ENCODE measurements around the gene PANK1. TPM values are rescaled to one million over a fixed set of nuclear protein-coding genes. Genes with fewer than 3 reads are reported as not detected.

The PANK1 gene
- total RNA-seq (2021) (18.5 and 19.2 TPM in 2 replicates), Bru-seq, nascent RNA (percentile 82 among the genes with signal in this experiment), BruChase-seq, experiment 1, labeled RNA remaining after a 2-hour chase (percentile 74 among the genes with signal in this experiment), BruChase-seq, experiment 2, labeled RNA remaining after a 6-hour chase (percentile 59 among the genes with signal in this experiment)
- long read RNA-seq, full-length matches to known transcripts = 26 of 37 reads
- long read RNA-seq, partial matches to known transcripts = 3 of 37 reads
- long read RNA-seq, other reads (novel, unspliced or antisense) = 8 of 37 reads

DNA sequence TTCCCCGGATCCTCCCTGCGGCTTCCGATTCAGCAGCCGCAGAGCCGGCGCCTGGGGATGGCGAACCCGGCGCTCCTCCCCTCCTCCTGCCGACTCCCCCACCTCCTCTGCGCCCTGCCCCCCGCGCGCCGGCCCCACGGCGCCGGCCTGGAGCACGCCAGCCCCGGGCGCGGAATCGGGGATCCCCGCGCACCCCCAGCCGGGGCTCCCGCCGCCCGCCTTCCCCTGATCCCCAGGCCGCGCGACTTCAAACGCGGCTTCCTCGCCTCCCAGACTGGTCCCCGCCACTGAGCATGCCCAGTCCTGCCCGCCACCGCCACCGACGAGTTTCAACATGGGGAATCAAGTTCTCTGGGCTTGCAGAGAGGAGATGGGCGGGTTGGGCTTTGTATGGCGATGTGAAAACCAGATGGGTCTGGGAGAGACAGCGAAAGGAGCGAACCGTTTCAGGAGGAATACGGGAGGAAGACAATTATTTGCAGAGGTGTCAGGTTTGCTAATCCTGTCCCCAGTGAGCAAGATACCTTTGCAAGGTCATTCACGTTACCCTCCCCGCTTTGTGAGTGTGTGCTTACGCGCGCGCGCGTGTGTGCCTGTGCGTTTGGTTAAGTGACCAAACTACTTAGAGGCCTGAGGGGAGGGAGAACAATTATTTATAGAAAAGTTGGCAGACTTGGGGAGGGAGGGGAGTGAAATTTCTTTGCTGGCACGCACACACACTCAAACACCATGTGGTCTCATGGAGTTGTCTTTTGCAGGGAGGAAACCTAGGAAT, at the start of gene PANK1:
Gene PANK1, minus strand, starts transcription at position 276 of the 775 bp plus-strand sequence. CDS start 351 bp downstream, outside the sequence.
- POLR2A ChIA-PET (ENCODE audit: low non-redundant PET) = no interaction called here
- no peak for TF ChIP-seq EZH2 (IDR thresholded peaks at IDR 0.05; ENCODE audit: borderline replicate concordance, low read depth, low read length, poor library complexity, severe bottlenecking)
- TF ChIP-seq CTCF (conservative IDR thresholded peaks at IDR 0.05; ENCODE audit: low read depth, low read length) = no peak
- no peaks in the 10 kb centered on the region for H3K27me3 ChIP-seq (replicated peaks; ENCODE audit: insufficient read depth, low read depth, low read length, poor library complexity)
- CTCF ChIA-PET = no interaction called here
- H3K4me1 ChIP-seq (ENCODE audit: insufficient read depth, low read length, poor library complexity, severe bottlenecking) = peaks cover 39% of the 10 kb centered on the region
- intact Hi-C loops (cut with micrococcal nuclease; ENCODE audit: unreplicated experiment) = loop anchor here (1.0 kb wide), 1 partner anchor 56 kb away; the partner anchor contains the start of gene KIF20B
- H3K9me3 ChIP-seq (ENCODE audit: low read depth, low read length, poor library complexity, severe bottlenecking) = no peaks in the 10 kb centered on the region
- H3K27ac ChIP-seq (ENCODE audit: low read depth, low read length, poor library complexity, severe bottlenecking) = peak within 1 kb of the TSS; percentile 92
- peak; percentile 88 for DNase-seq (ENCODE audit: low spot score)
- H3K4me3 ChIP-seq (ENCODE audit: low read depth, low read length, poor library complexity, severe bottlenecking) = peak within 1 kb of the TSS; percentile 90
- H3K36me3 ChIP-seq (ENCODE audit: insufficient read depth, low read length, poor library complexity, severe bottlenecking) = no peaks in the 10 kb centered on the region
- BruUV-seq (replicated peaks) = no TSS peak

DNA sequence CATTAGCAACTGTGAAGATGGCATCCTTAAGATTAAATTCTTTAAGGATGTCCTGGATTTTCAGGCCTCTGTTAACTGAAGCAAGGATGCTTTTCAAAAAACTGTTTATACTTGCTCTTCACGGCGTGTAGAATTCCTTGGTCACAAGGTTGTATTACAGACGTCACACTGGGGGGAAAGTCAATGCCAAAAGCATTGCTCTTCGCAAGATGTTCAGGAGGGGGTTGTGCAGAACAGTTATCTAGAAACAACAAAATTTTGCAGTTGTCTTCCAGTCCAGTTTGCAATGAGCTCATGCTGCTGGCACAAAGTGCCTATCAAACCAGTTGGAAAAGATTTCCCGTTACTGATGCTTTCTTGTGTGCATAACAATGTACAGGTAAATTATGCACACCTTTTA, 48.1 kb upstream of the PANK1 start:
- BruUV-seq (replicated peaks) = no TSS peak
- ChIA-PET CTCF (no interaction called here), POLR2A (ENCODE audit: low non-redundant PET) (no interaction called here)
- DNase-seq (ENCODE audit: low spot score) = no peak
- no peaks in the 10 kb centered on the region for H3K27me3 ChIP-seq (replicated peaks; ENCODE audit: insufficient read depth, low read depth, low read length, poor library complexity)
- no peaks in the 10 kb centered on the region for H3K4me1 ChIP-seq (ENCODE audit: insufficient read depth, low read length, poor library complexity, severe bottlenecking)
- H3K9me3 ChIP-seq (ENCODE audit: low read depth, low read length, poor library complexity, severe bottlenecking) = no peaks in the 10 kb centered on the region
- no peak overlapping the region for H3K4me3 ChIP-seq (ENCODE audit: low read depth, low read length, poor library complexity, severe bottlenecking)
- TF ChIP-seq CTCF (conservative IDR thresholded peaks at IDR 0.05; ENCODE audit: low read depth, low read length) (no peak), EZH2 (IDR thresholded peaks at IDR 0.05; ENCODE audit: borderline replicate concordance, low read depth, low read length, poor library complexity, severe bottlenecking) (no peak)
- no peaks in the 10 kb centered on the region for H3K36me3 ChIP-seq (ENCODE audit: insufficient read depth, low read length, poor library complexity, severe bottlenecking)
- no peak overlapping the region for H3K27ac ChIP-seq (ENCODE audit: low read depth, low read length, poor library complexity, severe bottlenecking)
- intact Hi-C loops (cut with micrococcal nuclease; ENCODE audit: unreplicated experiment) = no loop called here

DNA sequence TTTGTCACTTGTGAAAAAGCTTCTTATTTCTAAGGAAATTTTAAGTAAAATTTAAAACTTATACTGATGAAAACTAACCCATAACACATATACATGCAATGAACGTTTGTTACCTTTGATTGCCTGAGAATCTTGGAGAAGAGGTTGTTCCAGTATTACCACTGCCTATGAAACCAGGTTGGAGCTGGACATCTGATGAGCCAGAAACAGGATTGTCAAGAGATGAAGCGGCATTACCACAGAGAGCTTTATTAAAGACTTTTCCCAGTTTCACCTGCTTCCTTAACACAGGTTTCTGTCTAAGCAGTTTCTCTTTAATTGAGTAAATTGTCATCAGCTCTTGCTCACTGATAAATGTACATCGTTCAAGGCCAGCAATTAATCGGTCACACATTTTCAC, 47.4 kb upstream of the PANK1 start:
- Histone ChIP-seq H3K27me3 (replicated peaks; ENCODE audit: insufficient read depth, low read depth, low read length, poor library complexity) (no peaks in the 10 kb centered on the region), H3K4me1 (ENCODE audit: insufficient read depth, low read length, poor library complexity, severe bottlenecking) (no peaks in the 10 kb centered on the region), H3K9me3 (ENCODE audit: low read depth, low read length, poor library complexity, severe bottlenecking) (no peaks in the 10 kb centered on the region), H3K36me3 (ENCODE audit: insufficient read depth, low read length, poor library complexity, severe bottlenecking) (no peaks in the 10 kb centered on the region), H3K4me3 (ENCODE audit: low read depth, low read length, poor library complexity, severe bottlenecking) (no peak overlapping the region), H3K27ac (ENCODE audit: low read depth, low read length, poor library complexity, severe bottlenecking) (no peak overlapping the region)
- ChIA-PET POLR2A (ENCODE audit: low non-redundant PET) (interaction anchor here (0.6 to 0.7 kb wide), 2 partner anchors 9 to 42 kb away, joined by 3 read pairs; no protein-coding TSS in a partner anchor), CTCF (no interaction called here)
- DNase-seq (ENCODE audit: low spot score) = no peak
- intact Hi-C loops (cut with micrococcal nuclease; ENCODE audit: unreplicated experiment) = no loop called here
- BruUV-seq (replicated peaks) = no TSS peak
- no peak for TF ChIP-seq CTCF (conservative IDR thresholded peaks at IDR 0.05; ENCODE audit: low read depth, low read length)
- TF ChIP-seq EZH2 (IDR thresholded peaks at IDR 0.05; ENCODE audit: borderline replicate concordance, low read depth, low read length, poor library complexity, severe bottlenecking) = no peak

Measured in A673 (cell line).